AG10803 (cell line): Measurements from ENCODE around the gene RIPPLY1.
"Not testable (repeated sequence)": the region's sequence is repeated elsewhere in the genome, so short reads cannot be mapped to it uniquely, and the experiment has no call there.

Experiments used
- DNase-seq: peaks from one replicate; pipeline ENCODE4 v3.0.0; 2010; ENCODE audit warnings: low read depth
- H3K4me3 ChIP-seq: 2 replicates; pipeline ENCODE4 v1.5.1; 2011; ENCODE audit warnings: mild to moderate bottlenecking, low read length, control low read depth
- TF ChIP-seq, protein P1 (sequence below): conservative IDR thresholded peaks from 2 replicates; pipeline ENCODE4 v1.5.1; 2011; ENCODE audit warnings: mild to moderate bottlenecking, low read length, control low read depth, inconsistent platforms

Gene RIPPLY1

GRCh38 chrX:106894392-106894909, 8.7 kb downstream of the RIPPLY1 start:
- peak; percentile 70 for DNase-seq
- no peak overlapping the region for H3K4me3 ChIP-seq
- TF ChIP-seq, protein P1, sequence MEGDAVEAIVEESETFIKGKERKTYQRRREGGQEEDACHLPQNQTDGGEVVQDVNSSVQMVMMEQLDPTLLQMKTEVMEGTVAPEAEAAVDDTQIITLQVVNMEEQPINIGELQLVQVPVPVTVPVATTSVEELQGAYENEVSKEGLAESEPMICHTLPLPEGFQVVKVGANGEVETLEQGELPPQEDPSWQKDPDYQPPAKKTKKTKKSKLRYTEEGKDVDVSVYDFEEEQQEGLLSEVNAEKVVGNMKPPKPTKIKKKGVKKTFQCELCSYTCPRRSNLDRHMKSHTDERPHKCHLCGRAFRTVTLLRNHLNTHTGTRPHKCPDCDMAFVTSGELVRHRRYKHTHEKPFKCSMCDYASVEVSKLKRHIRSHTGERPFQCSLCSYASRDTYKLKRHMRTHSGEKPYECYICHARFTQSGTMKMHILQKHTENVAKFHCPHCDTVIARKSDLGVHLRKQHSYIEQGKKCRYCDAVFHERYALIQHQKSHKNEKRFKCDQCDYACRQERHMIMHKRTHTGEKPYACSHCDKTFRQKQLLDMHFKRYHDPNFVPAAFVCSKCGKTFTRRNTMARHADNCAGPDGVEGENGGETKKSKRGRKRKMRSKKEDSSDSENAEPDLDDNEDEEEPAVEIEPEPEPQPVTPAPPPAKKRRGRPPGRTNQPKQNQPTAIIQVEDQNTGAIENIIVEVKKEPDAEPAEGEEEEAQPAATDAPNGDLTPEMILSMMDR, result peak; percentile 80

- TF ChIP-seq, protein P1, result no peak
- H3K4me3 ChIP-seq, result no peak overlapping the region
- DNase-seq, result no peak
Observed at GRCh38 chrX:106891762-106892460, 11.2 kb downstream of the RIPPLY1 start.

- DNase-seq, result no peak
- H3K4me3 ChIP-seq, result no peak overlapping the region
- TF ChIP-seq, protein P1, result no peak
Observed at GRCh38 chrX:106889468-106889867, 13.7 kb downstream of the RIPPLY1 start.

GRCh38 chrX:106875151-106875550, 28.0 kb downstream of the RIPPLY1 start:
- TF ChIP-seq, protein P1, result no peak
- no peak overlapping the region for H3K4me3 ChIP-seq
- DNase-seq, result peak; percentile 44

DNA sequence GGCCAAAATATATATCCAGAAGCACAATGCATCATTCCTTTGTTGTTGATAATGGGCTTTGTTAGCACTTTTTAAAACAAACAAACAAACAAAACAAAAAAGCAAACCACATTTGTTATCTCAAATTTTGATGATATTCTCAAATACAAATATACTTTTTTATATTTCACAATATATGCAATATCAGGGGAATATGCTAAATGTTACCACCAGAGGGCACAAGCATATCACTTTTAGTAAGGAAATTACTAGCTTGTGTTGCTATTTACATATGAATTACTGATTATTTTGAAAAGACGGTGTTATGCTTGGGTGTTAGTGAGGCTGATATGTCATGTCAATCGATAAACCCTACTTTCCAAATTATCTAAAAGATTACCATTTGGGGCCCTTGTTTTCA, 29.1 kb downstream of the RIPPLY1 start:
- TF ChIP-seq, protein P1, result peak; percentile 58
- DNase-seq, result peak; percentile 24
- no peak overlapping the region for H3K4me3 ChIP-seq

GRCh38 chrX:106872796-106873195, 30.3 kb downstream of the RIPPLY1 start:
- H3K4me3 ChIP-seq, DNase-seq: not testable (repeated sequence)

DNA sequence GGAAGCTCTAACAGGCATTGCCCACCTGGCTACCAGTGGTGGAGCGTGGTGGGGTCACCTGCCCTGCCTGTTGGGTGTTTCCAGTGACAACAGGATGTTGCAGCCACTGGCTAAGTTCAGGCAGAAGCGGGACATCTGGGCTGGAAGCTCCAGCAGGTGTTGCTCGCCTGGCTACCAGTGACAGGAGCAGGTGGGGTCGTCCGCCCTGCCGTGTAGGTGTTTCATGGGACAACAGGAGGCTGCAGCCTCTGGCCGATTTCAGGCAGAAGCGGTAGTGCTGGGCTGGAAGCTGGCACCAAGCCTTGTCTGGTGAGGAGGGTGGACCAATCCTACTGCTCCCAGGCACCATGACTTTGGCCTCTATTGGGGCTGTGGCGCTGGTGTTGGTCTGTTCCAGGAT, 39.4 kb downstream of the RIPPLY1 start:
- no peak overlapping the region for H3K4me3 ChIP-seq
- TF ChIP-seq, protein P1, result no peak
- no peak for DNase-seq
